Activated naive CD4-positive, alpha-beta T cell treated with anti-CD3 and anti-CD28 coated beads, Interleukin-2, amount 10 ng/mL, durations not matched to agents 7 days and 5 days (primary cell): ENCODE results near the gene WIPF3.
A peak's percentile ranks its signal among the peaks of the same experiment; 100 is the strongest.

Experiments used
- CTCF ChIA-PET: fragments of 350-600 bp; sonication (Branson Sonifier 250); formaldehyde crosslinking; loops from one replicate; lab custom pipeline; 2021; ENCODE audit warnings: antibody characterized with exemption; lab: Charles Lee
- DNase-seq: peaks from one replicate; pipeline ENCODE4 v3.0.0-alpha.2; 2020
- H3K27ac Mint-ChIP-seq: one replicate; pipeline ENCODE4 v1.8.0; 2021; ENCODE audit warnings: mild to moderate bottlenecking, moderate library complexity, mixed read lengths
- H3K27me3 Mint-ChIP-seq: one replicate; pipeline ENCODE4 v1.8.0; 2021; ENCODE audit warnings: mild to moderate bottlenecking, mixed read lengths
- H3K36me3 Mint-ChIP-seq: one replicate; pipeline ENCODE4 v1.8.0; 2021; ENCODE audit warnings: mixed read lengths
- H3K4me1 Mint-ChIP-seq: one replicate; pipeline ENCODE4 v1.8.0; 2021; ENCODE audit warnings: mixed read lengths
- H3K4me3 Mint-ChIP-seq: one replicate; pipeline ENCODE4 v1.8.0; 2021; ENCODE audit warnings: mild to moderate bottlenecking, moderate library complexity, mixed read lengths
- H3K9me3 Mint-ChIP-seq: one replicate; pipeline ENCODE4 v1.8.0; 2021; ENCODE audit warnings: mixed read lengths

Gene WIPF3

GRCh38 chr7:29929018-29929807, 122.9 kb downstream of the WIPF3 start:
- Mint-ChIP-seq H3K4me3 (no peak overlapping the region), H3K27me3 (no peaks in the 10 kb centered on the region), H3K36me3 (no peaks in the 10 kb centered on the region), H3K9me3 (no peaks in the 10 kb centered on the region), H3K27ac (no peak overlapping the region), H3K4me1 (no peaks in the 10 kb centered on the region)
- CTCF ChIA-PET: interaction anchor here (2.9 kb wide), 1 partner anchor 8 kb away, joined by 12 read pairs; no protein-coding TSS in a partner anchor
- DNase-seq: no peak

GRCh38 chr7:29935111-29935510, 128.8 kb downstream of the WIPF3 start:
- no peak for DNase-seq
- CTCF ChIA-PET: interaction anchor here (0.5 to 4.6 kb wide), 2 partner anchors 14 to 32 kb away, joined by 3 to 15 read pairs; no protein-coding TSS in a partner anchor
- Mint-ChIP-seq H3K27ac (no peak overlapping the region), H3K36me3 (no peaks in the 10 kb centered on the region), H3K4me1 (no peaks in the 10 kb centered on the region), H3K4me3 (no peak overlapping the region), H3K27me3 (no peaks in the 10 kb centered on the region), H3K9me3 (no peaks in the 10 kb centered on the region)

- Mint-ChIP-seq H3K4me3 (no peak overlapping the region), H3K27ac (no peak overlapping the region), H3K27me3 (no peaks in the 10 kb centered on the region), H3K36me3 (no peaks in the 10 kb centered on the region), H3K4me1 (no peaks in the 10 kb centered on the region), H3K9me3 (no peaks in the 10 kb centered on the region)
- CTCF ChIA-PET: no interaction called here
- no peak for DNase-seq
Observed at GRCh38 chr7:29937132-29937531, 130.8 kb downstream of the WIPF3 start.

- H3K36me3 Mint-ChIP-seq: no peaks in the 10 kb centered on the region
- H3K27me3 Mint-ChIP-seq: peaks cover 4% of the 10 kb centered on the region
- H3K27ac Mint-ChIP-seq: no peak overlapping the region
- no peak overlapping the region for H3K4me3 Mint-ChIP-seq
- CTCF ChIA-PET: no interaction called here
- no peak for DNase-seq
- H3K9me3 Mint-ChIP-seq: no peaks in the 10 kb centered on the region
- no peaks in the 10 kb centered on the region for H3K4me1 Mint-ChIP-seq
Observed at GRCh38 chr7:29940199-29940598, 133.9 kb downstream of the WIPF3 start.

- Mint-ChIP-seq H3K27me3 (peaks cover 11% of the 10 kb centered on the region), H3K4me1 (no peaks in the 10 kb centered on the region), H3K36me3 (no peaks in the 10 kb centered on the region), H3K4me3 (no peak overlapping the region), H3K27ac (no peak overlapping the region), H3K9me3 (no peaks in the 10 kb centered on the region)
- no peak for DNase-seq
- CTCF ChIA-PET: interaction anchor here (1.1 kb wide), 1 partner anchor 116 kb away, joined by 3 read pairs; no protein-coding TSS in a partner anchor
Observed at GRCh38 chr7:29945259-29945809, 139.0 kb downstream of the WIPF3 start.

- DNase-seq: no peak
- Mint-ChIP-seq H3K27ac (no peak overlapping the region), H3K36me3 (no peaks in the 10 kb centered on the region), H3K9me3 (peaks cover 6% of the 10 kb centered on the region), H3K4me1 (no peaks in the 10 kb centered on the region), H3K27me3 (peaks cover 11% of the 10 kb centered on the region), H3K4me3 (no peak overlapping the region)
- CTCF ChIA-PET: no interaction called here
Observed at GRCh38 chr7:29946428-29947186, 140.3 kb downstream of the WIPF3 start.

- no peak overlapping the region for H3K27ac Mint-ChIP-seq
- H3K4me1 Mint-ChIP-seq: no peaks in the 10 kb centered on the region
- H3K36me3 Mint-ChIP-seq: no peaks in the 10 kb centered on the region
- peaks cover 6% of the 10 kb centered on the region for H3K9me3 Mint-ChIP-seq
- H3K27me3 Mint-ChIP-seq: peaks cover 15% of the 10 kb centered on the region
- no peak for DNase-seq
- CTCF ChIA-PET: no interaction called here
- no peak overlapping the region for H3K4me3 Mint-ChIP-seq
Observed at GRCh38 chr7:29948587-29948986, 142.3 kb downstream of the WIPF3 start.

GRCh38 chr7:29950480-29950879, 144.2 kb downstream of the WIPF3 start:
- H3K36me3 Mint-ChIP-seq: no peaks in the 10 kb centered on the region
- CTCF ChIA-PET: interaction anchor here (1.2 kb wide), 1 partner anchor 111 kb away, joined by 3 read pairs; no protein-coding TSS in a partner anchor
- peaks cover 11% of the 10 kb centered on the region for H3K27me3 Mint-ChIP-seq
- DNase-seq: no peak
- H3K27ac Mint-ChIP-seq: no peak overlapping the region
- H3K4me3 Mint-ChIP-seq: no peak overlapping the region
- H3K9me3 Mint-ChIP-seq: peaks cover 6% of the 10 kb centered on the region
- peaks cover 6% of the 10 kb centered on the region for H3K4me1 Mint-ChIP-seq

- CTCF ChIA-PET: interaction anchor here (1.2 kb wide), 1 partner anchor 111 kb away, joined by 3 read pairs; no protein-coding TSS in a partner anchor
- no peak for DNase-seq
- peaks cover 6% of the 10 kb centered on the region for H3K9me3 Mint-ChIP-seq
- no peak overlapping the region for H3K4me3 Mint-ChIP-seq
- peak overlapping the region; percentile 29 for H3K27ac Mint-ChIP-seq
- peaks cover 10% of the 10 kb centered on the region for H3K27me3 Mint-ChIP-seq
- H3K36me3 Mint-ChIP-seq: no peaks in the 10 kb centered on the region
- peaks cover 14% of the 10 kb centered on the region for H3K4me1 Mint-ChIP-seq
Observed at GRCh38 chr7:29951206-29951605, 144.9 kb downstream of the WIPF3 start.

- H3K27ac Mint-ChIP-seq: no peak overlapping the region
Observed at GRCh38 chr7:29953726-29954347, 147.5 kb downstream of the WIPF3 start.

GRCh38 chr7:29955075-29955792, 148.9 kb downstream of the WIPF3 start:
- H3K4me1 Mint-ChIP-seq: peaks cover 23% of the 10 kb centered on the region
- H3K27ac Mint-ChIP-seq: peak overlapping the region; percentile 51
- peaks cover 12% of the 10 kb centered on the region for H3K27me3 Mint-ChIP-seq
- no peak for DNase-seq
- peaks cover 6% of the 10 kb centered on the region for H3K9me3 Mint-ChIP-seq
- CTCF ChIA-PET: interaction anchor here (0.7 to 1.5 kb wide), 3 partner anchors 14 to 106 kb away, joined by 3 read pairs; no protein-coding TSS in a partner anchor
- no peaks in the 10 kb centered on the region for H3K36me3 Mint-ChIP-seq
- no peak overlapping the region for H3K4me3 Mint-ChIP-seq

More at GRCh38 chr7:29953726-29954347, 147.5 kb downstream of the WIPF3 start:
- Mint-ChIP-seq H3K27me3 (peaks cover 7% of the 10 kb centered on the region), H3K4me3 (no peak overlapping the region), H3K36me3 (no peaks in the 10 kb centered on the region), H3K9me3 (peaks cover 6% of the 10 kb centered on the region), H3K4me1 (peaks cover 23% of the 10 kb centered on the region)
- CTCF ChIA-PET: no interaction called here
- no peak for DNase-seq

- H3K27ac Mint-ChIP-seq: peak overlapping the region; percentile 51
- H3K36me3 Mint-ChIP-seq: no peaks in the 10 kb centered on the region
- CTCF ChIA-PET: interaction anchor here (0.5 to 1.5 kb wide), 5 partner anchors 13 to 156 kb away, joined by 3 to 6 read pairs (median 3); no protein-coding TSS in a partner anchor
- H3K4me1 Mint-ChIP-seq: peaks cover 23% of the 10 kb centered on the region
- H3K9me3 Mint-ChIP-seq: peaks cover 3% of the 10 kb centered on the region
- DNase-seq: peak; percentile 50
- peaks cover 12% of the 10 kb centered on the region for H3K27me3 Mint-ChIP-seq
- H3K4me3 Mint-ChIP-seq: no peak overlapping the region
Observed at GRCh38 chr7:29955799-29956486, 149.6 kb downstream of the WIPF3 start.

- peaks cover 23% of the 10 kb centered on the region for H3K4me1 Mint-ChIP-seq
- no peak overlapping the region for H3K27ac Mint-ChIP-seq
- H3K4me3 Mint-ChIP-seq: no peak overlapping the region
- no peaks in the 10 kb centered on the region for H3K9me3 Mint-ChIP-seq
- peaks cover 12% of the 10 kb centered on the region for H3K27me3 Mint-ChIP-seq
- CTCF ChIA-PET: interaction anchor here (0.5 to 1.5 kb wide), 4 partner anchors 13 to 156 kb away, joined by 3 to 6 read pairs (median 3); no protein-coding TSS in a partner anchor
- no peaks in the 10 kb centered on the region for H3K36me3 Mint-ChIP-seq
- no peak for DNase-seq
Observed at GRCh38 chr7:29956487-29956836, 150.2 kb downstream of the WIPF3 start.
